22Rv1 (cell line): ENCODE data around the gene TCF23.
"Not testable (repeated sequence)": the region's sequence is repeated elsewhere in the genome, so short reads cannot be mapped to it uniquely, and the experiment has no call there.

Source experiments
- H3K27ac ChIP-seq: fragments of 450-650 bp; 2 replicates; pipeline ENCODE4 v1.5.1; 2017
- CTCF ChIP-seq: fragments of 450-650 bp; IDR thresholded peaks from 2 replicates; pipeline ENCODE4 v1.5.1; 2017; ENCODE audit warnings: mild to moderate bottlenecking
- ZFX ChIP-seq: fragments of 450-650 bp; IDR thresholded peaks from 2 replicates; pipeline ENCODE4 v1.6.1; 2017; ENCODE audit warnings: antibody characterized with exemption, borderline replicate concordance

Gene TCF23

GRCh38 chr2:27162151-27163121 is 13.6 kb downstream of the TCF23 start:
- TF ChIP-seq CTCF (no peak), ZFX (no peak)
- no peak overlapping the region for H3K27ac ChIP-seq

GRCh38 chr2:27164960-27165763 is 16.4 kb downstream of the TCF23 start:
- H3K27ac ChIP-seq = no peak overlapping the region

GRCh38 chr2:27170581-27171337 is 22.0 kb downstream of the TCF23 start:
- TF ChIP-seq CTCF = no peak
- no peak for TF ChIP-seq ZFX
- no peak overlapping the region for H3K27ac ChIP-seq

More at GRCh38 chr2:27164960-27165763, 16.4 kb downstream of the TCF23 start:
- TF ChIP-seq CTCF (no peak), ZFX (no peak)

- H3K27ac ChIP-seq = no peak overlapping the region
- TF ChIP-seq CTCF (no peak), ZFX (no peak)
These were observed 22.6 kb downstream of the TCF23 start for GRCh38 chr2:27171351-27171848.

GRCh38 chr2:27174638-27175037 is 25.8 kb downstream of the TCF23 start:
- TF ChIP-seq ZFX (no peak), CTCF (no peak)
- no peak overlapping the region for H3K27ac ChIP-seq

- no peak for TF ChIP-seq ZFX
- no peak for TF ChIP-seq CTCF
- H3K27ac ChIP-seq = no peak overlapping the region
These were observed 26.5 kb downstream of the TCF23 start for GRCh38 chr2:27175330-27175729.

GRCh38 chr2:27175781-27176180 is 27.0 kb downstream of the TCF23 start:
- H3K27ac ChIP-seq = not testable (repeated sequence)
